HG03196 (cell line): Measurements from ENCODE around the gene VAMP1.
A peak's percentile ranks its signal among the peaks of the same experiment; 100 is the strongest.
"Not testable (repeated sequence)": the region's sequence is repeated elsewhere in the genome, so short reads cannot be mapped to it uniquely, and the experiment has no call there.

Experiments used
- ATAC-seq: cut with Tn5 transposase; IDR thresholded peaks from one replicate; pipeline ENCODE4 v1.9.1; 2021; ENCODE audit not compliant: unreplicated experiment

Gene VAMP1

GRCh38 chr12:6469609-6470374 lies 685 bp downstream of the VAMP1 start:
- ATAC-seq: no peak

DNA sequence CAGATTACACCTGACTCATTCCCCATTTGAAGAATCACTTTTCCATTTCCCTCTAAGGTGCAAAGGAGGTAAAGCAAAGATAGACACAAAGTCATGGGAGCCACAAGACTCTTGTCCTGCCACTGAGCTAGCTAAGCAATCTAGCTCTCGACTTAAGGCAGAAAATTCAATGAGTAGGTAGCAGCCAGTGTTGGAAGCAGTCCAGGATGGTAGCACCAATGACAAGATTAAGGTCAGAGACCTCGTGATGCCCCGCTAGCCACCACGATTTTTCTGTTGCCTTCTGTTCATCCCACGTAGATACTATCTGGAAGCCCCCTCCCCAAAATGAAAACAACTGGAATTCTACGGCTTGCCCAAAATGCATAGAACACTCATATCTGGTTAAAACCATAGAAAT lies 1.4 kb downstream of the VAMP1 start:
- no peak for ATAC-seq

- ATAC-seq: no peak
Measured at GRCh38 chr12:6468283-6468575, 2.2 kb downstream of the VAMP1 start.

- not testable (repeated sequence) for ATAC-seq
Measured at GRCh38 chr12:6467571-6468282, 2.8 kb downstream of the VAMP1 start.

- ATAC-seq: not testable (repeated sequence)
Measured at GRCh38 chr12:6466751-6467150, 3.7 kb downstream of the VAMP1 start.

- ATAC-seq: no peak
Measured at GRCh38 chr12:6466184-6466573, 4.3 kb downstream of the VAMP1 start.

DNA sequence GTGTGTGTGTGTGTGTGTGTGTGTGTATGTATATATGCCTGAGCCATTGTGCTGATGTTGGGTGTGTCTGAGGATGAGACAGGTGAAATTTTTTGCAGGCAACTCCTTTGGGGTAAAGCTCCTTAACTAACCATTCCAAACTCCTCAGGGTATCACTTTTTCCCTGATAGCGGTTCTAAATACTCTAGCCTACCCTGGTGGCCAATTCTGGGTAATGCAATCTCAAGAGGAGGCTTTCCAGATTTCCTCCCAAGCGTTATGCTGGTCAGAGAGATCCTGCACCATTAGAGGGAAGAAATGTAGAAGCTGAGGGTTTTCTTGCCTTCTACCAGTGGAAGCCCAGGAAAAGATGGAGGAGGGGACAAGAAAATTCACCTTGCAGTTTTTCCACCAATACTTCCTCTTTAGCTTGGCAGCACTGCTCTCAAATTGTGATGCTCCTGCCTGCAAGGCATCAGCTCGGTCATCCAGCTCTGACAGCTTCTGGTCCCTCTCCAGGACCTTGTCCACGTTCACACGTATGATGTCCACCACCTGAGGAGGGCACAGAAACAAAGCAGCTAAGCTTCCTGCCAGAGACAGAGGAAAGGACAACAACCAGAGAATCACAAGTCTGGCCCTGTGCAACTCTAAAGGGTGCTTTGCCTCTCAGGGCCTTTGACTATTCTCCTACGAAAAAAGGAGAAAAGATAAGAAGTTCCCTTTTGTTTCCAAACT lies 4.9 kb downstream of the VAMP1 start:
- no peak for ATAC-seq

- ATAC-seq: no peak
Measured at GRCh38 chr12:6464531-6464930, 5.9 kb downstream of the VAMP1 start.

DNA sequence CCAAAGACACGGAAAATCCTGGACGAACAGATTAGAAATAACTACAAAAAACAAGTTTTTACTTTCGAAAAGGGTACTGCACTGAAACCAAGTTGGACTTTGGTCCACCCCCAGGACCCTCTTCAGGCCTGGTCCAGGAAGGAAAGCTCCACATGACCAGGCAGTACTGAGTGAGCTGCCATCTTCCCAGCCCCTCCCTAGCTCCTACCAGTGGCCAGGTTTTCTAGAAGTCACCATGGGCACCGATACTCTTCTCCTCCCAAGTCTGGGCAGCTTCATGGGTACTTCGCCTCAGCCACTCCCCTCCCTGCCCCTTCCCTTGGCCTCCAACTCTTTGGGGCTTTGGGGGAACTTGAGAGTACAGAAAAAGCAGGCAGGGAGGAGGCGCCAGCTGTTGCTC lies 6.6 kb downstream of the VAMP1 start:
- ATAC-seq: no peak

DNA sequence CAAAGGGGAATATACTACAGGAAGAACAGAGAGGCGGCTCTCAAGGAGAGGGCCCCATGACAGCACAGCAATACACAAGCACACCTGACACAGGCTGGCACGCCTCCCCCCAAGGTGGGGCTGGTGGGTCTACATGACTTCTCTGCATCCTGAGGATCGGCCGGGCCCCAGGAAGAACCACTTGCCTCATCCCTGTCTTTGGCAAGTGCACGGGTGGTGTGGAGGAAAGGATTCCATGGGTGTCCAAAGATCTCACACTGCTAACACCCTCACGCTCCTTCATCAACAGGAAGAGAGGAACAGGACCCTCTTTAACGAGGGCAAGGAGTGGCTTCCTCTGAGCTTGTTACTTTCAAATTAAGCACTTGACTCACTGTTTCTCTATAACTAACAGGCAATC lies 7.3 kb downstream of the VAMP1 start:
- ATAC-seq: no peak

- ATAC-seq: no peak
Measured at GRCh38 chr12:6462234-6462995, 8.1 kb downstream of the VAMP1 start.

GRCh38 chr12:6461401-6462233 lies 8.9 kb downstream of the VAMP1 start:
- ATAC-seq: peak; percentile 79

- no peak for ATAC-seq
Measured at GRCh38 chr12:6460751-6461371, 9.6 kb downstream of the VAMP1 start.

DNA sequence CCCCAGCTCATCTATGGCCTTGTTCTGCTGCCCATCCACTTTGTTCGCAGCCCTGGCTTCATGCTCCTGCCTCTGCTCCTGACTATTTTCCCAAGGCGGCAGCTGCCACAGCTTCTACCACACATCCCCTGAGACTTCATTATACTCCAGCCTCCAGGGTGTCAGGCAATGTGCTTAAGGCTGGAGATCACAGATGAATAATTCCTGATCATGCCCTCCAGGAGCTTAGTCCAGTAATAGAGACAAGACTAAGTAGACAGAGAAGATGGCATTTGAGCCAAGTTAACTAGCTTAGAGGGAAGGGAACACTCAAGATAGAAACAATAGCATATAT lies 11.5 kb downstream of the VAMP1 start:
- no peak for ATAC-seq

GRCh38 chr12:6458281-6459003 lies 12.0 kb downstream of the VAMP1 start:
- ATAC-seq: no peak

- ATAC-seq: no peak
Measured at GRCh38 chr12:6457220-6457945, 13.1 kb downstream of the VAMP1 start.

DNA sequence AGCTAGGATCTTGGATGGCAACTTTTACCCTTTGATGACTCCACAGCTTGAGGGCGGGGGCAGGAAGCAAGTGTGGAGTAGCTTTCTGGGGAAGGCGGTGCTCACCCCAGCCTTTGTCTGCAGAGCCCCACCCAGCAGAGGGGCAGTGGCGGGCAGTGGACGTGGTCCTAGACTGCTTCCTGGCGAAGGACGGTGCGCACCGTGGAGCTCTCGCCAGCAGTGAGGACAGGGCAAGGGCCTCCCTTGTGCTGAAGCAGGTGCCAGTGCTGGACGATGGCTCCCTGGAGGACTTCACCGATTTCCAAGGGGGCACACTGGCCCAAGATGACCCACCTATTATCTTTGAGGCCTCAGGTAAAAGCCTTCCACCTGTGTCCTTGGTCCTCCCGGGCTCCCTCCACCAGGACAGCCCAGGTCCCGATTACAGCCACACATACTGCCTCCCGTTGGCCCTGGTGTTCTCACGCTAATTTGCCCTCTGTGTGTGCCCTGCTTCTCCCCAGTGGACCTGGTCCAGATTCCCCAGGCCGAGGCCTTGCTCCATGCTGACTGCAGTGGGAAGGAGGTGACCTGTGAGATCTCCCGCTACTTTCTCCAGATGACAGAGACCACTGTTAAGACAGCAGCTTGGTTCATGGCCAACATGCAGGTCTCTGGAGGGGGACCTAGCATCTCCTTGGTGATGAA lies 17.4 kb downstream of the VAMP1 start:
- ATAC-seq: no peak

GRCh38 chr12:6452245-6452943 lies 18.1 kb downstream of the VAMP1 start:
- ATAC-seq: no peak
